GM12875 (cell line): ENCODE results near the gene TSC2.

ENCODE experiments used
- H3K4me3 ChIP-seq: one replicate; pipeline ENCODE4 v1.5.1; 2011; ENCODE audit warnings: low read depth, low read length, control low read depth
- TF ChIP-seq, protein P1 (sequence below): IDR thresholded peaks from 2 replicates; pipeline ENCODE4 v1.5.1; 2011; ENCODE audit warnings: low read depth, mild to moderate bottlenecking, control low read depth, inconsistent platforms, low read length, moderate library complexity, borderline replicate concordance; ENCODE audit not compliant: insufficient read depth

Gene TSC2

DNA sequence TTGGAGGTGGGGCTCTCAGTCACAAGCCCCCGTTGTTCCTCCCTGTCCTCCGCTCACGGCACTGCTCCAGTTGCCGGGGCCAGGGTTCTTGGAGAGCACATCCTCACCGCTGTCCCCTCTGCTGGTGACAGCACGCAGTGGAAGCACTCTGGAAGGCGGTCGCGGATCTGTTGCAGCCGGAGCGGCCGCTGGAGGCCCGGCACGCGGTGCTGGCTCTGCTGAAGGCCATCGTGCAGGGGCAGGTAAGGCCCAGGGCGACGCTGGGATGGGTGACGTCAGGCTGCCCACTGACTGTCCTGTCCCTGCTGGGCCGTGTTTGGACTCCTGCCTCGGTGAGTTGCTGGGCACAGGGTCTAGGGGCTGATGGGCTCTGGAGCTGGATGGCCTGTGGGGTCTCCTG is 5.4 kb downstream of the TSC2 start:
- H3K4me3 ChIP-seq: no peak overlapping the region
- TF ChIP-seq, protein P1, sequence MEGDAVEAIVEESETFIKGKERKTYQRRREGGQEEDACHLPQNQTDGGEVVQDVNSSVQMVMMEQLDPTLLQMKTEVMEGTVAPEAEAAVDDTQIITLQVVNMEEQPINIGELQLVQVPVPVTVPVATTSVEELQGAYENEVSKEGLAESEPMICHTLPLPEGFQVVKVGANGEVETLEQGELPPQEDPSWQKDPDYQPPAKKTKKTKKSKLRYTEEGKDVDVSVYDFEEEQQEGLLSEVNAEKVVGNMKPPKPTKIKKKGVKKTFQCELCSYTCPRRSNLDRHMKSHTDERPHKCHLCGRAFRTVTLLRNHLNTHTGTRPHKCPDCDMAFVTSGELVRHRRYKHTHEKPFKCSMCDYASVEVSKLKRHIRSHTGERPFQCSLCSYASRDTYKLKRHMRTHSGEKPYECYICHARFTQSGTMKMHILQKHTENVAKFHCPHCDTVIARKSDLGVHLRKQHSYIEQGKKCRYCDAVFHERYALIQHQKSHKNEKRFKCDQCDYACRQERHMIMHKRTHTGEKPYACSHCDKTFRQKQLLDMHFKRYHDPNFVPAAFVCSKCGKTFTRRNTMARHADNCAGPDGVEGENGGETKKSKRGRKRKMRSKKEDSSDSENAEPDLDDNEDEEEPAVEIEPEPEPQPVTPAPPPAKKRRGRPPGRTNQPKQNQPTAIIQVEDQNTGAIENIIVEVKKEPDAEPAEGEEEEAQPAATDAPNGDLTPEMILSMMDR: no peak

DNA sequence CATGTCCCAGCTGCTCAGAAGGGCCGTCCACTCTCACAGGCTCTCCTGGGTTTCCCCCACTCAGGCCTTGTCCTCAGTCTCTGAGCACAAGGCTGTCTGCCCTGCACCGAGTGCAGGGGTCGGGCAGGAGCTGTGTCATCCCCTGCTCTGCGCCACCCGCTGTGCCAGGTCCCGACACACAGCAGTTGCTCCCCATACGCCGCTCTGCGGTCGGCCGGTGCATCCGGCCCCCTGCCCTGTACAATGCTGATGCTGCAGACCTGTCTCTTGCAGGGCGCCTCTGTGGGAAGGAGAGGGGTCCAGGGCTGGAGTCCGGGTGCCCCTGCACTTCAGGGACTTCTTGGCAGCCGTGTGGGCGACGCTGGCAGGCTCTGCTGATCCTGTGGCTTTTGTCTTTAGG is 6.1 kb downstream of the TSC2 start:
- TF ChIP-seq, protein P1: no peak
- no peak overlapping the region for H3K4me3 ChIP-seq

DNA sequence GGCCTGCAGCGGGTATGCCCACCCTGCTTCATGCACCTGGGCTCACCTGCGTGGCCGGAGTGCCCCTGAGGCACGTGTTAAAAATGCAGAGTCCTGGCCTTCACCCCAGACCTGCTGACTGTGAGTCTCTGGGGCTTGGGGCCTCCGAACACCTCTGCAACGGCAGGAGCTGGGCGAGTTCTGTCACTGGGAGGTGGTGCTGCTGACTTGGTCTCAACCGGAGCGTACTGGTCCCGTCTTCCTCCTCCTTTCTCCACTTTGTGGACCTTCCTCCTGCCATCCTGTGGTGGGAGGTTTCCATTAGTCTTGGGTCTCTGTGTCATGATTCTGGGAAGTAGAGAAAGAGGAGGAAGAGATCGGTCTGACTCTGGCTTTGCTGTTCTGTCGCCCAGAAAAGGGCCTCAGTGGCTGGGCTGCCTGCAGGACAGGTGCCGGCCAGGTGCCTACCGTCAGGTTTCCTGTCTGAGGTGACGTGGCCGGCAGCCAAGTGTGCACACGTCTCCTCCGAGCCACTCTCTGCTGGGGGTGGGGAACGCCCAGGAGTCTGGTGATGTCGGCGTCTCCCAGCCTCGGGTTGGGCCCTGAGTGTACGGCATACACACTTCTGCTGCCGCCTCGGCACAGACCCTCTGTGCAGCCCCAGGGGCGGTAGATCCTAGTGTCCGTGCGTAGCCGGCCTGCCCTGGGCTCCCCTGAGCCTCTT is 6.9 kb downstream of the TSC2 start:
- TF ChIP-seq, protein P1: no peak
- no peak overlapping the region for H3K4me3 ChIP-seq

DNA sequence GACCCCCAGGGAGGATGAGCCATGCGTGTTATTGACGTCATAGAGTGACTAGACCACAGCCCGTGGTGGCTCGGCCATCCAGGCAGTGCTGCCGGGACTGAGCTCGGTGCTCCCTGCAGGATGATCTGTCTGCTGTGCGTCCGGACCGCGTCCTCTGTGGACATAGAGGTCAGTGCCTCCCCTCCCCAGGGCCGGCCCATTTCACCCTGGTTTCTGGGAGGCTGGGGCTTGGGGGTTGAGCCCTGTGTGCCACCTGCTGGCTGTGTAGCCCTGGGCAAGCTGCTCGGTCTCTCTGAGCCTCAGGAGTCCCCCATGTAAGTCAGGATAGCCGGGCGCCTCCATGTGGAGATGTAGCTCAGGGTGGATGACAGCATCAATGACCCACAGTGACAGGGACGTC is 8.3 kb downstream of the TSC2 start:
- H3K4me3 ChIP-seq: no peak overlapping the region
- TF ChIP-seq, protein P1: no peak

DNA sequence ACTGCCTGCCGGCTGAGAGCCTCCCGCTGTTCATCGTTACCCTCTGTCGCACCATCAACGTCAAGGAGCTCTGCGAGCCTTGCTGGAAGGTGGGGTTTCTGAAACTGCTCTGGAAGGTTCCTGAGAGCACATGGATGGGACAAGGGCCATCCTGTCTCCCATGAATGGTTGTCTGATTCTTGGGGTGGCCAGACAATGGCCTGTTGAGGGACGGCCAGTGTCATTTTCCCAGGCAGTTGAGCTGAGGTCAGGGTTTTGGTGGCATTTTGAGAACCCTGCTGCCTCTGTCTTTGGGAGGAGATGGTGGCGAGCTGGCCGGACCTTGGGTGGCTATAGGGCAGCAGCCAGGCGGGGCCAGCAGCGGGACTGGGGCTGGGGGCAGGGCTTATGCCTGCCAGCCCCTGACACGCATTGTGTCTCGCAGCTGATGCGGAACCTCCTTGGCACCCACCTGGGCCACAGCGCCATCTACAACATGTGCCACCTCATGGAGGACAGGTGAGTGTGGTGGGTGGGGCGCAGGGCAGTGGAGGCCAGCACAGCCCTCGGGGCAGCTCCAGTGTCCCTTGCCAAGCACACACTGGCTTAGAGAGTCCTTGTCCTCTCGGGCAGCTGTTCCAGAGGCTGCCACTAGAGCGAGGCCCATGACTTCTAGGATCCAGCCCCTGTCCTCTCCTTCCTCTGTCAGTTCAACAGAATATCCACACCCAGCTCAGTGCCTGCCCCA is 9.1 kb downstream of the TSC2 start:
- TF ChIP-seq, protein P1: no peak
- no peak overlapping the region for H3K4me3 ChIP-seq

DNA sequence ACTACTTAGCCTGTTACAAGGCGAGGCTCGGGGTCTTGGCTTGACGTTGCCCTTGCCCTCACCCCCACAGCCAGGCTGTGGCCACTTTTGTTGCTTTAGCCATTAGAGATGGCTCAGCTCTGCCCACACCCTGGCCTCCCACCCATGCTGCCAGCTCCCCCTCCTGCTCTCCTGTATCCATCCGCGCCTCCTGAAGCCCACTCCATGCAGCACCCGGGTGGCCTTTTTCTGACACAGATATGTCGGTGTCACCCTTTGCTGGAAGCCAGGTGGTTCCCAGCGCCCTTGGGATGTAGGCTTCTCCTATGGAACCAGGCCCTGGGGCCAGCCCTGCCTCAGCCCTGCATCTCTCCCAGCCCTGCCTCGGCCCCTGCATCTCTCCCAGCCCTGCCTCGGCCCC is 9.7 kb downstream of the TSC2 start:
- TF ChIP-seq, protein P1: no peak
- H3K4me3 ChIP-seq: no peak overlapping the region

DNA sequence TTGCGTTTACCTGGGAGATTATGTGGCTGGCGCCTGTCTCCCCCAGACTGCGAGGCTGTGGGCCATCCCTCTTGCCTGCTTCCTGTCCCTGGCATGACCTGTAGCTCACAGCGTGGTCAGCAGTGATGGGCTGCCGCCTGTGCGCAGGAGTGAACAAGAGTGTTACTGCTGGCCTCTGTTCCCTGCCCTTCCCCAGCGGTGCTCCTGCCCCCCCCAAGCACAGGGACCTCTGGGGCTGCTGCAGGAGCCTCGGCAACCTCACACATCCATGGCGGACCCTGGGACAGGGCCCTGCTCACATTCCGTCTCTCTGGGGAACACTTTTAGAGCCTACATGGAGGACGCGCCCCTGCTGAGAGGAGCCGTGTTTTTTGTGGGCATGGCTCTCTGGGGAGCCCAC is 10.6 kb downstream of the TSC2 start:
- no peak overlapping the region for H3K4me3 ChIP-seq
- TF ChIP-seq, protein P1: no peak
